ENCODE data around the gene GABARAPL1. TPM values are rescaled to one million over a fixed set of nuclear protein-coding genes. Genes with fewer than 3 reads are reported as not detected.

The GABARAPL1 gene
- total RNA-seq = 170 TPM
- polyA plus RNA-seq = 10 to 100 TPM; 19.4 to 21.8 (median 19.7) TPM

GRCh38 chr12:10212739-10213131, at the start of gene GABARAPL1:
TSS of gene GABARAPL1 (plus strand) at chr12:10212877. CDS start at chr12:10213130, 253 bp downstream.
- no peaks in the 10 kb centered on the region for H3K9me3 Mint-ChIP-seq
- H3K36me3 ChIP-seq (ENCODE audit: control insufficient read depth, insufficient read depth, low read length) = no peaks in the 10 kb centered on the region
- peak within 1 kb of the TSS; percentile 97 for H3K4me3 ChIP-seq (ENCODE audit: low read depth, low read length)
- H3K27me3 ChIP-seq (ENCODE audit: control insufficient read depth, insufficient read depth, low read length) = no peaks in the 10 kb centered on the region
- DNase-seq (peak; percentile 75 to 85 (median 84)), ATAC-seq (ENCODE audit: low read depth in 2 of 2) (peak; percentile 69 to 70)
- H3K27me3 Mint-ChIP-seq = peaks cover 13% of the 10 kb centered on the region
- no peaks in the 10 kb centered on the region for H3K36me3 Mint-ChIP-seq
- H3K27ac ChIP-seq (ENCODE audit: insufficient read depth, low read length, poor library complexity, severe bottlenecking) = peak within 1 kb of the TSS; percentile 88
- H3K4me1 ChIP-seq (ENCODE audit: control insufficient read depth, insufficient read depth, low read length, poor library complexity, severe bottlenecking) = peaks cover 29% of the 10 kb centered on the region
- H3K4me3 Mint-ChIP-seq = peak within 1 kb of the TSS; percentile 95 to 99 (median 97)
- H3K4me1 Mint-ChIP-seq = peaks cover 7 to 35% (median 25%) of the 10 kb centered on the region in 4 donors
- no peaks in the 10 kb centered on the region for H3K9me3 ChIP-seq (ENCODE audit: control insufficient read depth in 2 of 2, low read length in 2 of 2)
- H3K27ac Mint-ChIP-seq = peak within 1 kb of the TSS; percentile 96 to 99 (median 98)

DNA sequence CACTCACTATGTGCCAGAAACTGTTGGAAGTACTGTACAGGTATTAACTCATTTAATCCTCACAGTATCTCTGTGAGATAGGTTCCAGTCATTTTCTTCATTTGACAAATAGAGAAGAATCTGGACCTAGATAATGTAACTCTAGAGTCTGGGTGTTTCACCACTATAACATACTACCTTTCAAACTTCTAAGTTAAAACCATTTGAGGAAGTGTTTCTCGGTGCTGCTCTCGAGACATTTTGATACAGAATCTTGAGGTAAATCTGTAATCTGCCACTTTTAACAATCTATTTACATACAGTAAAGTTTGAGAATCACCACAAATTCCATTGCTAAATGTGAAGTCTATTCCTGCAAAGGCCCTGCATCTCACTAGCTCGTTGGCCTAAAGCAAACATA, 49.6 kb upstream of the GABARAPL1 start:
- H3K36me3 Mint-ChIP-seq = no peaks in the 10 kb centered on the region
- H3K27ac ChIP-seq (ENCODE audit: insufficient read depth, low read length, poor library complexity, severe bottlenecking) = no peak overlapping the region
- ATAC-seq (ENCODE audit: low read depth in 2 of 2) (no peak), DNase-seq (no peak)
- H3K4me3 ChIP-seq (ENCODE audit: low read depth, low read length) = no peak overlapping the region
- H3K36me3 ChIP-seq (ENCODE audit: control insufficient read depth, insufficient read depth, low read length) = no peaks in the 10 kb centered on the region
- no peaks in the 10 kb centered on the region for H3K27me3 ChIP-seq (ENCODE audit: control insufficient read depth, insufficient read depth, low read length)
- no peak overlapping the region for H3K27ac Mint-ChIP-seq
- H3K9me3 ChIP-seq (ENCODE audit: control insufficient read depth in 2 of 2, low read length in 2 of 2) = no peaks in the 10 kb centered on the region
- H3K9me3 Mint-ChIP-seq = no peaks in the 10 kb centered on the region
- no peaks in the 10 kb centered on the region for H3K4me1 Mint-ChIP-seq
- no peak overlapping the region for H3K4me3 Mint-ChIP-seq
- H3K4me1 ChIP-seq (ENCODE audit: control insufficient read depth, insufficient read depth, low read length, poor library complexity, severe bottlenecking) = no peaks in the 10 kb centered on the region
- peaks cover 35% of the 10 kb centered on the region for H3K27me3 Mint-ChIP-seq

GRCh38 chr12:10165421-10165820, 47.3 kb upstream of the GABARAPL1 start:
- no peak overlapping the region for H3K27ac Mint-ChIP-seq
- DNase-seq = no peak
- no peak overlapping the region for H3K4me3 Mint-ChIP-seq
- Histone ChIP-seq H3K27me3 (ENCODE audit: control insufficient read depth, insufficient read depth, low read length) (no peaks in the 10 kb centered on the region), H3K4me3 (ENCODE audit: low read depth, low read length) (no peak overlapping the region), H3K4me1 (ENCODE audit: control insufficient read depth, insufficient read depth, low read length, poor library complexity, severe bottlenecking) (no peaks in the 10 kb centered on the region), H3K36me3 (ENCODE audit: control insufficient read depth, insufficient read depth, low read length) (no peaks in the 10 kb centered on the region), H3K27ac (ENCODE audit: insufficient read depth, low read length, poor library complexity, severe bottlenecking) (no peak overlapping the region), H3K9me3 (ENCODE audit: control insufficient read depth in 2 of 2, low read length in 2 of 2) (no peaks in the 10 kb centered on the region)
- no peaks in the 10 kb centered on the region for H3K36me3 Mint-ChIP-seq
- no peaks in the 10 kb centered on the region for H3K9me3 Mint-ChIP-seq
- ATAC-seq (ENCODE audit: low read depth in 2 of 2) = no peak
- H3K27me3 Mint-ChIP-seq = peaks cover 42% of the 10 kb centered on the region
- H3K4me1 Mint-ChIP-seq = no peaks in the 10 kb centered on the region

DNA sequence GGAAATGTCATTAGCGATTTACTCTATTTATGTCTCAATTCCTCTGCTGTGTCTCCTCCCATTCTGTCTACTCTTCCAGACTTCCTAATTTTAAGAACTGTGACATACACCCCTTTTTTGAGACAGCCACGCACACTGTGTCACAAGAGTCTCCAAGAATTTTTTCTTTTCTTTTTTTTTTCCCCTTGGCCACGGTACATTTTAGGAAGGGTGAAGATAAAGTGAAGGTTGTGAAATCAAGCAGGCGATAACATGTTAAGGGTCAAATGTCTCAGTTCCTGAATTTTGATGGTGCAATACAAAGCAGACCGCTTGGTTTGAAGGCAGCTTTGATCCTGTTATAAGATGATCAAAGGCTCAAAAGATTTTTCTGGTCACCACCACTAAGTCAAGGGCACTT, 45.1 kb upstream of the GABARAPL1 start:
- Histone ChIP-seq H3K36me3 (ENCODE audit: control insufficient read depth, insufficient read depth, low read length) (no peaks in the 10 kb centered on the region), H3K4me1 (ENCODE audit: control insufficient read depth, insufficient read depth, low read length, poor library complexity, severe bottlenecking) (no peaks in the 10 kb centered on the region), H3K27me3 (ENCODE audit: control insufficient read depth, insufficient read depth, low read length) (no peaks in the 10 kb centered on the region), H3K27ac (ENCODE audit: insufficient read depth, low read length, poor library complexity, severe bottlenecking) (no peak overlapping the region), H3K9me3 (ENCODE audit: control insufficient read depth in 2 of 2, low read length in 2 of 2) (no peaks in the 10 kb centered on the region), H3K4me3 (ENCODE audit: low read depth, low read length) (no peak overlapping the region)
- H3K27me3 Mint-ChIP-seq = peaks cover 53% of the 10 kb centered on the region
- H3K4me1 Mint-ChIP-seq = no peaks in the 10 kb centered on the region
- H3K27ac Mint-ChIP-seq = no peak overlapping the region
- no peaks in the 10 kb centered on the region for H3K9me3 Mint-ChIP-seq
- H3K4me3 Mint-ChIP-seq = no peak overlapping the region
- no peak for DNase-seq
- H3K36me3 Mint-ChIP-seq = no peaks in the 10 kb centered on the region
- ATAC-seq (ENCODE audit: low read depth in 2 of 2) = no peak

- no peak for DNase-seq
- peaks cover 3% of the 10 kb centered on the region for H3K27me3 ChIP-seq (ENCODE audit: control insufficient read depth, insufficient read depth, low read length)
- Mint-ChIP-seq H3K4me1 (no peaks in the 10 kb centered on the region), H3K4me3 (no peak overlapping the region), H3K27ac (no peak overlapping the region), H3K9me3 (no peaks in the 10 kb centered on the region), H3K27me3 (peaks cover 49% of the 10 kb centered on the region), H3K36me3 (no peaks in the 10 kb centered on the region)
- H3K4me1 ChIP-seq (ENCODE audit: control insufficient read depth, insufficient read depth, low read length, poor library complexity, severe bottlenecking) = no peaks in the 10 kb centered on the region
- ATAC-seq (ENCODE audit: low read depth in 2 of 2) = no peak
- H3K36me3 ChIP-seq (ENCODE audit: control insufficient read depth, insufficient read depth, low read length) = no peaks in the 10 kb centered on the region
- no peaks in the 10 kb centered on the region for H3K9me3 ChIP-seq (ENCODE audit: control insufficient read depth in 2 of 2, low read length in 2 of 2)
- no peak overlapping the region for H3K27ac ChIP-seq (ENCODE audit: insufficient read depth, low read length, poor library complexity, severe bottlenecking)
- no peak overlapping the region for H3K4me3 ChIP-seq (ENCODE audit: low read depth, low read length)
Measured at GRCh38 chr12:10169104-10169503, 43.6 kb upstream of the GABARAPL1 start.

GRCh38 chr12:10170216-10170615, 42.5 kb upstream of the GABARAPL1 start:
- H3K36me3 Mint-ChIP-seq = no peaks in the 10 kb centered on the region
- H3K4me1 ChIP-seq (ENCODE audit: control insufficient read depth, insufficient read depth, low read length, poor library complexity, severe bottlenecking) = no peaks in the 10 kb centered on the region
- H3K9me3 Mint-ChIP-seq = no peaks in the 10 kb centered on the region

GRCh38 chr12:10171973-10172728, 40.5 kb upstream of the GABARAPL1 start, which contains the start of gene OLR1:
TSS of gene OLR1 (minus strand) at chr12:10172132. CDS start at chr12:10172077, 55 bp downstream.
- H3K4me1 ChIP-seq (ENCODE audit: control insufficient read depth, insufficient read depth, low read length, poor library complexity, severe bottlenecking) = no peaks in the 10 kb centered on the region
- H3K9me3 Mint-ChIP-seq = no peaks in the 10 kb centered on the region
- no peak within 1 kb of the TSS for H3K4me3 Mint-ChIP-seq
- ATAC-seq (ENCODE audit: low read depth in 2 of 2) (no peak), DNase-seq (no peak)
- H3K36me3 ChIP-seq (ENCODE audit: control insufficient read depth, insufficient read depth, low read length) = no peaks in the 10 kb centered on the region
- H3K27me3 Mint-ChIP-seq = peaks cover 56% of the 10 kb centered on the region
- H3K36me3 Mint-ChIP-seq = no peaks in the 10 kb centered on the region
- no peaks in the 10 kb centered on the region for H3K4me1 Mint-ChIP-seq
- H3K4me3 ChIP-seq (ENCODE audit: low read depth, low read length) = no peak within 1 kb of the TSS
- H3K27ac ChIP-seq (ENCODE audit: insufficient read depth, low read length, poor library complexity, severe bottlenecking) = no peak within 1 kb of the TSS
- H3K27ac Mint-ChIP-seq = no peak within 1 kb of the TSS
- H3K9me3 ChIP-seq (ENCODE audit: control insufficient read depth in 2 of 2, low read length in 2 of 2) = no peaks in the 10 kb centered on the region
- H3K27me3 ChIP-seq (ENCODE audit: control insufficient read depth, insufficient read depth, low read length) = peaks cover 6% of the 10 kb centered on the region

More at GRCh38 chr12:10170216-10170615, 42.5 kb upstream of the GABARAPL1 start:
- Histone ChIP-seq H3K27ac (ENCODE audit: insufficient read depth, low read length, poor library complexity, severe bottlenecking) (no peak overlapping the region), H3K9me3 (ENCODE audit: control insufficient read depth in 2 of 2, low read length in 2 of 2) (no peaks in the 10 kb centered on the region), H3K4me3 (ENCODE audit: low read depth, low read length) (no peak overlapping the region), H3K27me3 (ENCODE audit: control insufficient read depth, insufficient read depth, low read length) (peaks cover 3% of the 10 kb centered on the region), H3K36me3 (ENCODE audit: control insufficient read depth, insufficient read depth, low read length) (no peaks in the 10 kb centered on the region)
- no peak for DNase-seq
- Mint-ChIP-seq H3K4me3 (no peak overlapping the region), H3K27me3 (peaks cover 55% of the 10 kb centered on the region), H3K4me1 (no peaks in the 10 kb centered on the region), H3K27ac (no peak overlapping the region)
- no peak for ATAC-seq (ENCODE audit: low read depth in 2 of 2)
